Measurements from ENCODE around the gene USP15. TPM values are rescaled to one million over a fixed set of nuclear protein-coding genes. Genes with fewer than 3 reads are reported as not detected.

USP15 gene
- total and polyA plus RNA-seq, 2 experiments from 2014 or later: 20.6 to 42.4 TPM

DNA sequence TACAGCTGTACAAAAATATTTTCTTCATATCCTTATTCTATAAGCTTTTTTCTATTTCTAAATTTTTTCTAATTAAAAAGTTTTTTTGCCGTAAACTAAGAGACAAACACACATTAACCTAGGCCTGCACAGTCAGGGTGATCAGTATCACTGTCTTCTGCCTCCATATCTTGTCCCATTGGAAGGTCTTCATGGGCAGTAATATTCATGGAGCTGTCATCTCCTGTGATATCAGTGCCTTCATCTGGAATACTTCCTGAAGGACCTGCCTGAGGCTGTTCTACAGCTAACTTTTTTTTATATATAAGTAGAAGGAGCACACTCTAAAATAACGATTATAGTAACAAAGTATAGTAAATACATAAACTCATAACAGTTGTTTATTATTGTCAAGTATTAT is 17.8 kb downstream of the USP15 start:
- WGBS (ENCODE audit: low lambda C conversion rate, missing lambda C conversion rate): 98% methylated on average over 2 of the region's 2 CpGs
- no peak overlapping the region for H3K27ac ChIP-seq
- peaks cover 98% of the 10 kb centered on the region for H3K79me2 ChIP-seq
- no peaks in the 10 kb centered on the region for H3K27me3 ChIP-seq
- no peaks in the 10 kb centered on the region for H3K9me2 ChIP-seq (replicated peaks; ENCODE audit: insufficient read depth)
- no peak overlapping the region for H2AFZ ChIP-seq
- no peak for DNase-seq (ENCODE audit: low spot score)
- TF ChIP-seq EZH2 (IDR thresholded peaks at IDR 0.05; ENCODE audit: borderline replicate concordance) (no peak), EZH2phosphoT487 (IDR thresholded peaks at IDR 0.05; ENCODE audit: low read depth, severe bottlenecking, unreplicated experiment) (no peak)
- TF ChIP-seq, protein P1, sequence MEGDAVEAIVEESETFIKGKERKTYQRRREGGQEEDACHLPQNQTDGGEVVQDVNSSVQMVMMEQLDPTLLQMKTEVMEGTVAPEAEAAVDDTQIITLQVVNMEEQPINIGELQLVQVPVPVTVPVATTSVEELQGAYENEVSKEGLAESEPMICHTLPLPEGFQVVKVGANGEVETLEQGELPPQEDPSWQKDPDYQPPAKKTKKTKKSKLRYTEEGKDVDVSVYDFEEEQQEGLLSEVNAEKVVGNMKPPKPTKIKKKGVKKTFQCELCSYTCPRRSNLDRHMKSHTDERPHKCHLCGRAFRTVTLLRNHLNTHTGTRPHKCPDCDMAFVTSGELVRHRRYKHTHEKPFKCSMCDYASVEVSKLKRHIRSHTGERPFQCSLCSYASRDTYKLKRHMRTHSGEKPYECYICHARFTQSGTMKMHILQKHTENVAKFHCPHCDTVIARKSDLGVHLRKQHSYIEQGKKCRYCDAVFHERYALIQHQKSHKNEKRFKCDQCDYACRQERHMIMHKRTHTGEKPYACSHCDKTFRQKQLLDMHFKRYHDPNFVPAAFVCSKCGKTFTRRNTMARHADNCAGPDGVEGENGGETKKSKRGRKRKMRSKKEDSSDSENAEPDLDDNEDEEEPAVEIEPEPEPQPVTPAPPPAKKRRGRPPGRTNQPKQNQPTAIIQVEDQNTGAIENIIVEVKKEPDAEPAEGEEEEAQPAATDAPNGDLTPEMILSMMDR (IDR thresholded peaks at IDR 0.05; ENCODE audit: poor library complexity): no peak
- H3K4me2 ChIP-seq: no peak overlapping the region
- no peaks in the 10 kb centered on the region for H3K36me3 ChIP-seq (replicated peaks; ENCODE audit: insufficient read depth, low read depth)
- peaks cover 3% of the 10 kb centered on the region for H3K4me1 ChIP-seq (ENCODE audit: insufficient read depth)
- H4K20me1 ChIP-seq (ENCODE audit: insufficient read depth, poor library complexity, severe bottlenecking): peaks cover 62% of the 10 kb centered on the region
- H3K9me3 ChIP-seq (ENCODE audit: low read depth): no peaks in the 10 kb centered on the region
- H3K4me3 ChIP-seq: no peak overlapping the region

DNA sequence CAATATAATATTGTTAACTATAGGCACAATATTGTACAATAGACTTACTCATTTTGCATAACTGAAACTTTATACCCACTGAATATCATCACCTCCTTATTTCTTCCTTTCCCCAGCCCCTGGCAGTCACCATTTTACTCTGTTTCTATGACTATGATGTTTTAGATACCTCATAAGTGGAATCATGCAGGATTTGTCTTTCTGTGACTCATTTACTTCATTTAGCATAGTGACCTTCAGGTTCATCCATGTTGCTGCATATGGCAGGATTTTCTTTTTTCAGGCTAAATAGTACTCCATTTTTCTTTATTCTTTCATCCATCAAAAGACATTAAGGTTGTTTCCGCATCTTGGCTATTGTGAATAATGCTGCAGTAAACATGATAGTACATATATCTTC is 18.9 kb downstream of the USP15 start:
- Histone ChIP-seq H3K27ac (no peak overlapping the region), H3K36me3 (replicated peaks; ENCODE audit: insufficient read depth, low read depth) (no peaks in the 10 kb centered on the region), H3K79me2 (peaks cover 99% of the 10 kb centered on the region), H2AFZ (no peak overlapping the region), H3K9me2 (replicated peaks; ENCODE audit: insufficient read depth) (no peaks in the 10 kb centered on the region), H3K4me1 (ENCODE audit: insufficient read depth) (no peaks in the 10 kb centered on the region), H3K27me3 (no peaks in the 10 kb centered on the region), H3K9me3 (ENCODE audit: low read depth) (no peaks in the 10 kb centered on the region), H3K4me3 (no peak overlapping the region), H4K20me1 (ENCODE audit: insufficient read depth, poor library complexity, severe bottlenecking) (peaks cover 62% of the 10 kb centered on the region), H3K4me2 (no peak overlapping the region)
- WGBS (ENCODE audit: low lambda C conversion rate, missing lambda C conversion rate): 100% methylated on average over 1 of the region's 1 CpG
- TF ChIP-seq EZH2 (IDR thresholded peaks at IDR 0.05; ENCODE audit: borderline replicate concordance): no peak
- TF ChIP-seq, protein P1 (IDR thresholded peaks at IDR 0.05; ENCODE audit: poor library complexity): no peak
- TF ChIP-seq EZH2phosphoT487 (IDR thresholded peaks at IDR 0.05; ENCODE audit: low read depth, severe bottlenecking, unreplicated experiment): no peak
- DNase-seq (ENCODE audit: low spot score): no peak

DNA sequence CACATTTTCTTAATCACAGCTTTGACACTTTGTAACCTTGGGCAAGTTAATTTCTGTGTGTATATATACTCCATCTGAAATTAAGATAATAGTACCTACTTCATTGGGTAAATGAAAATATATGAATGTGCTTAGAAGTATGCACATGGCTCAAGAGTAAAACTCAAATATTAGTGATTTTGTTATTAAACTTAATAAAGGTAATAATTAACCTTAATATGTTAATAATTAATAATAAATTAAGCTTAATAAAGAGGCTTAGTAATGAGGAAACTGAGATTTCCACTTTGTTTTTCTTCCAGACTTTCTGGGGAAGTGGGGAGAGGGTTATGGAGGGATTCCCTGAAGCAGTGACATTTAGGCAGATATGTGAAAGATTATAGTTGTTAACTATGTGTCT is 19.8 kb downstream of the USP15 start:
- DNase-seq (ENCODE audit: low spot score): no peak
- Histone ChIP-seq H3K9me3 (ENCODE audit: low read depth) (no peaks in the 10 kb centered on the region), H3K27ac (no peak overlapping the region), H4K20me1 (ENCODE audit: insufficient read depth, poor library complexity, severe bottlenecking) (peaks cover 62% of the 10 kb centered on the region), H3K4me1 (ENCODE audit: insufficient read depth) (no peaks in the 10 kb centered on the region), H3K27me3 (no peaks in the 10 kb centered on the region), H3K4me2 (no peak overlapping the region), H3K79me2 (peaks cover 100% of the 10 kb centered on the region), H2AFZ (no peak overlapping the region), H3K36me3 (replicated peaks; ENCODE audit: insufficient read depth, low read depth) (no peaks in the 10 kb centered on the region), H3K9me2 (replicated peaks; ENCODE audit: insufficient read depth) (no peaks in the 10 kb centered on the region), H3K4me3 (no peak overlapping the region)
- TF ChIP-seq EZH2 (IDR thresholded peaks at IDR 0.05; ENCODE audit: borderline replicate concordance) (no peak), EZH2phosphoT487 (IDR thresholded peaks at IDR 0.05; ENCODE audit: low read depth, severe bottlenecking, unreplicated experiment) (no peak)
- TF ChIP-seq, protein P1 (IDR thresholded peaks at IDR 0.05; ENCODE audit: poor library complexity): no peak
